HepG2 (cell line): ENCODE data around the gene CCDC142. TPM values are rescaled to one million over a fixed set of nuclear protein-coding genes. Genes with fewer than 3 reads are reported as not detected.

Experiments used
- CENPT ChIP-seq: sonication (generic); formaldehyde crosslinking; IDR thresholded peaks from 2 replicates; pipeline ENCODE4 v1.8.0; 2022; ENCODE audit warnings: low read depth, mild to moderate bottlenecking, moderate library complexity, missing genetic modification reagents
- EEA1 ChIP-seq: sonication (generic); formaldehyde crosslinking; IDR thresholded peaks from 2 replicates; pipeline ENCODE4 v1.5.1; 2020; ENCODE audit warnings: mild to moderate bottlenecking, missing genetic modification reagents, borderline replicate concordance
- ESRRA ChIP-seq: sonication (generic); formaldehyde crosslinking; IDR thresholded peaks from 2 replicates; pipeline ENCODE4 v1.5.1; 2020; ENCODE audit warnings: mild to moderate bottlenecking, low read depth, missing genetic modification reagents
- FOSL1 ChIP-seq: sonication (generic); formaldehyde crosslinking; IDR thresholded peaks from 2 replicates; pipeline ENCODE4 v1.9.0; 2021; ENCODE audit warnings: missing genetic modification reagents, borderline replicate concordance
- FOXA1 ChIP-seq, 2 experiments: fragments of 450-650 bp in 1 of 2; sonication (generic) in 1 of 2; formaldehyde crosslinking in 1 of 2; IDR thresholded peaks; 2 replicates each; pipeline versions ENCODE4 v1.4.0 to v1.6.1; 2016 to 2020; ENCODE audit warnings: missing genetic modification reagents in 1 of 2
- KAT8 ChIP-seq: IDR thresholded peaks from 2 replicates; pipeline ENCODE4 v1.6.1; 2016; ENCODE audit warnings: missing genetic modification reagents, missing compliant biosample characterization
- MIER2 ChIP-seq: IDR thresholded peaks from 2 replicates; pipeline ENCODE4 v1.6.1; 2016; ENCODE audit warnings: missing biosample characterization, missing genetic modification reagents
- PCBP1 ChIP-seq: fragments of 200-400 bp; formaldehyde crosslinking; IDR thresholded peaks from 2 replicates; pipeline ENCODE4 v1.6.1; 2017; ENCODE audit warnings: mild to moderate bottlenecking, low read depth, low read length, borderline replicate concordance
- RARA ChIP-seq: IDR thresholded peaks from 2 replicates; pipeline ENCODE4 v1.6.1; 2016; ENCODE audit warnings: missing genetic modification reagents, missing compliant biosample characterization
- SAFB2 ChIP-seq: sonication (generic); formaldehyde crosslinking; IDR thresholded peaks from 2 replicates; pipeline ENCODE4 v1.5.1; 2020; ENCODE audit warnings: missing genetic modification reagents, low read depth, mild to moderate bottlenecking, borderline replicate concordance
- TBL1XR1 ChIP-seq: fragments of 150-350 bp; IDR thresholded peaks from 2 replicates; pipeline ENCODE4 v1.6.1; 2014; ENCODE audit warnings: borderline replicate concordance, low read length; ENCODE audit not compliant: partially characterized antibody
- TCF12 ChIP-seq, 2 experiments: fragments of 450-650 bp in 1 of 2; sonication (generic) in 1 of 2; formaldehyde crosslinking in 1 of 2; IDR thresholded peaks; 2 replicates each; pipeline versions ENCODE4 v1.6.1 to v1.8.0; 2017 to 2022; ENCODE audit warnings: antibody characterized with exemption in 1 of 2, mild to moderate bottlenecking in 1 of 2, missing genetic modification reagents in 1 of 2, moderate library complexity in 1 of 2
- ZNF180 ChIP-seq: sonication (generic); formaldehyde crosslinking; IDR thresholded peaks from 2 replicates; pipeline ENCODE4 v1.4.0; 2020; ENCODE audit warnings: low read depth, missing genetic modification reagents, borderline replicate concordance
- ZNF263 ChIP-seq: sonication (generic); formaldehyde crosslinking; IDR thresholded peaks from 2 replicates; pipeline ENCODE4 v1.4.0; 2020; ENCODE audit warnings: missing genetic modification reagents
- ZNF616 ChIP-seq: sonication (generic); formaldehyde crosslinking; IDR thresholded peaks from 2 replicates; pipeline ENCODE4 v1.5.0; 2020; ENCODE audit warnings: low read depth, mild to moderate bottlenecking, missing genetic modification reagents
- ZNF660 ChIP-seq: sonication (generic); formaldehyde crosslinking; IDR thresholded peaks from 2 replicates; pipeline ENCODE4 v1.5.1; 2020; ENCODE audit warnings: mild to moderate bottlenecking, low read depth, missing genetic modification reagents, borderline replicate concordance
- ZNF678 ChIP-seq: sonication (generic); formaldehyde crosslinking; IDR thresholded peaks from 2 replicates; pipeline ENCODE4 v1.4.0; 2020; ENCODE audit warnings: mild to moderate bottlenecking, missing genetic modification reagents
- ZNF841 ChIP-seq: sonication (generic); formaldehyde crosslinking; IDR thresholded peaks from 2 replicates; pipeline ENCODE4 v1.8.1; 2023; ENCODE audit warnings: missing genetic modification reagents, borderline replicate concordance
- ZNF879 ChIP-seq: sonication (generic); formaldehyde crosslinking; IDR thresholded peaks from 2 replicates; pipeline ENCODE4 v1.8.1; 2023; ENCODE audit warnings: missing genetic modification reagents
- ZNF891 ChIP-seq: sonication (generic); formaldehyde crosslinking; IDR thresholded peaks from 2 replicates; pipeline ENCODE4 v1.5.0; 2020; ENCODE audit warnings: mild to moderate bottlenecking, missing genetic modification reagents
- polyA plus RNA-seq, 8 experiments: library from polyadenylated mRNA; depleted of rRNA in 3 of 8; stranded (reverse) in 7 of 8; unstranded in 1 of 8; fragments of >200 nt; fragmentation: Illumina TruSeq in 4 of 8; extraction: Trizol in 4 of 8; gene quantifications; 2 replicates each; pipeline versions ENCODE4 v1.2.1 to v1.2.3, GENCODE V29; 2011 to 2016; ENCODE audit warnings: low read depth in 4 of 8, missing spikeins in 1 of 8, mixed read lengths in 1 of 8; ENCODE audit not compliant: insufficient read depth in 1 of 8
- total RNA-seq, 5 experiments: library from RNA; depleted of rRNA; stranded (reverse); fragments of >200 nt; fragmentation: Illumina TruSeq; extraction: Trizol; gene quantifications; 2 replicates each; pipeline ENCODE4 v1.2.3, GENCODE V29; 2016; ENCODE audit warnings: low read depth in 1 of 5
- TF ChIP-seq, protein P1 (sequence below): sonication (generic); formaldehyde crosslinking; IDR thresholded peaks from 2 replicates; pipeline ENCODE4 v1.8.0; 2022; ENCODE audit warnings: mild to moderate bottlenecking, missing genetic modification reagents, moderate library complexity
- TF ChIP-seq, protein P2 (sequence below): sonication (generic); formaldehyde crosslinking; conservative IDR thresholded peaks from 2 replicates; pipeline ENCODE4 v1.8.1; 2023; ENCODE audit warnings: missing genetic modification reagents
- TF ChIP-seq, protein P3 (sequence below): sonication (generic); formaldehyde crosslinking; IDR thresholded peaks from 2 replicates; pipeline ENCODE4 v1.5.1; 2020; ENCODE audit warnings: mild to moderate bottlenecking, missing genetic modification reagents, moderate library complexity
- TF ChIP-seq, protein P4 (sequence below): sonication (generic); formaldehyde crosslinking; IDR thresholded peaks from 2 replicates; pipeline ENCODE4 v1.5.0; 2020; ENCODE audit warnings: mild to moderate bottlenecking, missing genetic modification reagents

The CCDC142 gene
- total and polyA plus RNA-seq, 2 of the 13 experiments (the other 11 are each of a cell fraction or from before 2014, with no cell fraction given) = 14.7 to 30.4 TPM

DNA sequence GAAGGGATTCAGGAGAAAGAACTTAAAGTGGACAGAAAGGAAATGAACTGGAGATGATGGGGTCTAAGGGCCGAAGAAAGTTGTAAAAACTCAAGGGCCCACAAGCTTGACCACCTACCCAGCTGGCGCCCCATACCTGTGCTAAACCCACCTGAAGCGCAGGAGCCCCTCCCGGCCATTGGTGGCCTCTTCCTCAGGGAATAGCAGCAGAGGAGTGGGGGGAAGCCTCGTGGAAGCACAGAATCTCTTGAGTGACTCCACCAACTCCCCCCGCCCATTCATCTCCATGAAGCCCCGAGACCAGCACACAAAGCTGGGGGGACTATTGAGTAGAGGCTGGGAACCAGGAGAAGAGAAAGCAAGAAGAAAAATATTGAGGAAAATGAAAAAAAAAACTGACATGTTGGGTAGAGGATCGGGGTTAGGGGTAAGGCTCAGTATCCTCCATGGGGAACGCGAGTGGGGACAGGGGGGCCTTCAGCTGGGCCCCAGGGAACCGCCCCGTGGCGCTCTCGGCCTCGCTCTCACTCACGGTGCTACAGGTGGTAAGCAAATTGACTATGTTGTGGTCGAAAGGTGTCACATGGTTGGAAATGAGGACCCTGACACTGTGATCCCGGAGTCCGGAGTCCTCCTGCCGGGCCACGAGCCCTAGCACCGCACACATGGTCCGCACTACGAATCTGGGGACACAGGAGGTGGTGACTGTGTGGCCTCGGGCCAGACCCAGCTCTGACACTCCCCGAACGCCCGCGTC lies 46.0 kb upstream of the CCDC142 start (continued):
- TF ChIP-seq KAT8 (CRISPR knock-in tag) = no peak
- TF ChIP-seq ZNF841 (CRISPR knock-in tag) = no peak
- TF ChIP-seq, protein P1, sequence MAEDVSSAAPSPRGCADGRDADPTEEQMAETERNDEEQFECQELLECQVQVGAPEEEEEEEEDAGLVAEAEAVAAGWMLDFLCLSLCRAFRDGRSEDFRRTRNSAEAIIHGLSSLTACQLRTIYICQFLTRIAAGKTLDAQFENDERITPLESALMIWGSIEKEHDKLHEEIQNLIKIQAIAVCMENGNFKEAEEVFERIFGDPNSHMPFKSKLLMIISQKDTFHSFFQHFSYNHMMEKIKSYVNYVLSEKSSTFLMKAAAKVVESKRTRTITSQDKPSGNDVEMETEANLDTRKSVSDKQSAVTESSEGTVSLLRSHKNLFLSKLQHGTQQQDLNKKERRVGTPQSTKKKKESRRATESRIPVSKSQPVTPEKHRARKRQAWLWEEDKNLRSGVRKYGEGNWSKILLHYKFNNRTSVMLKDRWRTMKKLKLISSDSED (CRISPR knock-in tag) = no peak
- no peak for TF ChIP-seq PCBP1
- TF ChIP-seq CENPT (CRISPR knock-in tag) = peak; percentile 75; the same call in 1 of the 2 replicates
- peak; percentile 61; the same call in 1 of the 2 replicates for TF ChIP-seq ZNF879
- no peak for TF ChIP-seq ZNF616 (CRISPR knock-in tag)
- no peak for TF ChIP-seq FOXA1 (IDR thresholded peaks at IDR 0.05)
- TF ChIP-seq FOXA1 (CRISPR knock-in tag; IDR thresholded peaks at IDR 0.05) = 0 out of 2 replicates have a peak, but pooled peaks have one; percentile 19
- TF ChIP-seq, protein P2, sequence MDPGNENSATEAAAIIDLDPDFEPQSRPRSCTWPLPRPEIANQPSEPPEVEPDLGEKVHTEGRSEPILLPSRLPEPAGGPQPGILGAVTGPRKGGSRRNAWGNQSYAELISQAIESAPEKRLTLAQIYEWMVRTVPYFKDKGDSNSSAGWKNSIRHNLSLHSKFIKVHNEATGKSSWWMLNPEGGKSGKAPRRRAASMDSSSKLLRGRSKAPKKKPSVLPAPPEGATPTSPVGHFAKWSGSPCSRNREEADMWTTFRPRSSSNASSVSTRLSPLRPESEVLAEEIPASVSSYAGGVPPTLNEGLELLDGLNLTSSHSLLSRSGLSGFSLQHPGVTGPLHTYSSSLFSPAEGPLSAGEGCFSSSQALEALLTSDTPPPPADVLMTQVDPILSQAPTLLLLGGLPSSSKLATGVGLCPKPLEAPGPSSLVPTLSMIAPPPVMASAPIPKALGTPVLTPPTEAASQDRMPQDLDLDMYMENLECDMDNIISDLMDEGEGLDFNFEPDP (CRISPR knock-in tag) = 0 out of 2 replicates have a peak, but pooled peaks have one; percentile 27
- TF ChIP-seq ZNF678 (CRISPR knock-in tag) = no peak
- TF ChIP-seq, protein P3, sequence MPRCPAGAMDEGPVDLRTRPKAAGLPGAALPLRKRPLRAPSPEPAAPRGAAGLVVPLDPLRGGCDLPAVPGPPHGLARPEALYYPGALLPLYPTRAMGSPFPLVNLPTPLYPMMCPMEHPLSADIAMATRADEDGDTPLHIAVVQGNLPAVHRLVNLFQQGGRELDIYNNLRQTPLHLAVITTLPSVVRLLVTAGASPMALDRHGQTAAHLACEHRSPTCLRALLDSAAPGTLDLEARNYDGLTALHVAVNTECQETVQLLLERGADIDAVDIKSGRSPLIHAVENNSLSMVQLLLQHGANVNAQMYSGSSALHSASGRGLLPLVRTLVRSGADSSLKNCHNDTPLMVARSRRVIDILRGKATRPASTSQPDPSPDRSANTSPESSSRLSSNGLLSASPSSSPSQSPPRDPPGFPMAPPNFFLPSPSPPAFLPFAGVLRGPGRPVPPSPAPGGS (CRISPR knock-in tag) = no peak
- TF ChIP-seq ZNF891 (CRISPR knock-in tag) = no peak
- TF ChIP-seq ZNF180 (CRISPR knock-in tag) = no peak
- no peak for TF ChIP-seq RARA
- TF ChIP-seq ZNF660 (CRISPR knock-in tag) = no peak
- TF ChIP-seq, protein P4, sequence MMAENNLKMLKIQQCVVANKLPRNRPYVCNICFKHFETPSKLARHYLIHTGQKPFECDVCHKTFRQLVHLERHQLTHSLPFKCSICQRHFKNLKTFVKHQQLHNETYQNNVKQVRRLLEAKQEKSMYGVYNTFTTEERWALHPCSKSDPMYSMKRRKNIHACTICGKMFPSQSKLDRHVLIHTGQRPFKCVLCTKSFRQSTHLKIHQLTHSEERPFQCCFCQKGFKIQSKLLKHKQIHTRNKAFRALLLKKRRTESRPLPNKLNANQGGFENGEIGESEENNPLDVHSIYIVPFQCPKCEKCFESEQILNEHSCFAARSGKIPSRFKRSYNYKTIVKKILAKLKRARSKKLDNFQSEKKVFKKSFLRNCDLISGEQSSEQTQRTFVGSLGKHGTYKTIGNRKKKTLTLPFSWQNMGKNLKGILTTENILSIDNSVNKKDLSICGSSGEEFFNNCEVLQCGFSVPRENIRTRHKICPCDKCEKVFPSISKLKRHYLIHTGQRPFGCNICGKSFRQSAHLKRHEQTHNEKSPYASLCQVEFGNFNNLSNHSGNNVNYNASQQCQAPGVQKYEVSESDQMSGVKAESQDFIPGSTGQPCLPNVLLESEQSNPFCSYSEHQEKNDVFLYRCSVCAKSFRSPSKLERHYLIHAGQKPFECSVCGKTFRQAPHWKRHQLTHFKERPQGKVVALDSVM (CRISPR knock-in tag) = no peak
- no peak for TF ChIP-seq EEA1 (CRISPR knock-in tag)
- no peak for TF ChIP-seq FOSL1 (CRISPR knock-in tag)
- TF ChIP-seq TCF12 (IDR thresholded peaks at IDR 0.05) = no peak
- no peak for TF ChIP-seq TCF12 (CRISPR knock-in tag; IDR thresholded peaks at IDR 0.05)
- no peak for TF ChIP-seq TBL1XR1
- 0 out of 2 replicates have a peak, but pooled peaks have one; percentile 8 for TF ChIP-seq ESRRA (CRISPR knock-in tag)
- TF ChIP-seq SAFB2 = 0 out of 2 replicates have a peak, but pooled peaks have one; percentile 18
- TF ChIP-seq ZNF263 = peak; percentile 86
- no peak for TF ChIP-seq MIER2
